ENCODE measurements around the gene ATP4A. TPM values are rescaled to one million over a fixed set of nuclear protein-coding genes. Genes with fewer than 3 reads are reported as not detected.

Gene ATP4A
- not detected in 2 replicates for polyA plus RNA-seq

DNA sequence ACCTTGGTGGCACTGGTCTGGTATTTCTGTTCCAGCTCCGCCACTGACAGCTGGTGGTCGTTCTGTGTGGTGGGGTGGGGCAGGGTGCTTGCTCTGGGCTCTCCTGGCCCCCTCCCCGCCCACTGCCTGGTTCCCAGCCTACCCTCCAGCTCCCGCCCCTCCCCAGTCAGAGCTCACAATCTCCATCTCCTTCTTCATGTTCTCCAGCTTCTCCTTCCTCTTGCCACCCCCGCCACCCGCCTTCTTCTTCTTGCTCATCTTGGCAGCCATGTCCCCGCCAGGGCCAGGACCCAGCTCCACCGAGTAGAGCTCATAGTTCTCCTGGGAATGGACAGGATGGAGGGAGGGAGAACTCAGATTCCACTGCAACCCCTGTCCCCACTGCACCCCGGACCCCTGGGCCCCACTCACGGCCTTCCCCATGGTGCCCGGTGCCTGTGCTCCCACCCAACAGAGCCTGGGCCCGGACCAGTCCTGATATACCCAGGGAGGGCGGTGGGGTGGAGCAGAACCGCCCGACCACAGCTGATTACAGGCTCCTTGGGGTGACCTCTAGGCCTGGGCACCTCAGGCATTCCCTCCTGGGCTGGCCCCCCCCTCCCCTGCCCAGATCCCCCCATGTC, at the start of gene ATP4A:
ATP4A (minus strand) TSS at position 452 of the 623 bp plus-strand sequence; CDS start at position 423, 29 bp downstream.

DNA sequence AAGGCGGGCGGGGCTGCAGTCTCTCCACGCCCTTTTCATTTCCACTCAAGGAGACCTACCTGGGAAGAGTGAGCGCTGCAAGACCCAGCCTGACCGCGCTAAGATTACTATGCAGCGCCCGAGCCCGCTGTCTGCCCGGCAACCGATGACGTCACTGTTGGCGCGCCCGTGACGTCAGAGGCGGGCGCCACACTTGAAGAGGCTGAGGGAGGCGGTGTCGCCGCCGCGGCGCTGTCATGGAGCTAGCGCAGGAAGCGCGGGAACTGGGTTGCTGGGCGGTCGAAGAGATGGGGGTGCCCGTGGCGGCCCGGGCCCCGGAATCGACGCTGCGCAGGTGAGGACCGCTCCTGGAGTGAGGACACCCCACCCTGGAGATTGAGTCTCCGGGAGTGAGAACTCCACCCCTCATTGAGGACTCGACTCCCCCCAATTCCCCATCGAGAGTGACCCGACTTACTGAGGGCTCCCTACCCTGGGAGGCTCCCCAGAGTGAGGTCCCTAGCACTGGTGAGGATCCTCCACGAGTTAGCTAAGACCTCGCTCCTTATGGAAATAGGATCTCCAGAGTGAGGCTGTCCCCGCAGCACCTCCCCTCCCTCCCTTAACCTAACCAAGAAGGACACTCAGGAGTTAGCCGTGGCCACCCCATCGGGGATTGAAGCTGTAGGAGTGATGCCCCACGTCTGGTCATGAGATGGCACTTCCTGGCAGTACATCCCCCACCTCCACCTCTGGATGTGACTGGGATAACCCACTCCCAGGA, 49.3 kb upstream of the ATP4A start, which contains the start of gene HAUS5:
HAUS5 (plus strand) TSS at position 177 of the 763 bp plus-strand sequence; CDS start at position 237, 60 bp downstream.

DNA sequence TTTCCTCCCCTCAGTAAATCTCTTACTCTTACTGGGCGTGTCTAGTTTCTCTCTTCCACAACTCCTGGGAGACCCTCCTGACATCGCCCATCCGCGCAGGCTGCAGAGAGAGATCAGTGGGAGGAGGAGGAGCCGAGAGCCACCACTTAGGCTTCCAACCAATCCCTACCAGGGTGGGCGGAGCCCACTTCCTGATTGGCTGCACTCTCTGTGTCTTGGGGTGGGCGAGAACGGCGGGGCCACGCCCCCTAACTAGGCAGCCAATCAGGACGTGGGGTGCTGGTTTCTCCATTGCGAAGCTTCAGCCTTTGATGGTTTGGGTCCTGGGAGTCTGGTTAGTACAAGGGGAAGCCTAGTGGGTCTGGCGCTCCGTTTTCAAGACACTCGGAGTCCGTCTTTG, 22.4 kb upstream of the ATP4A start, which contains the start of gene PMIS2:
PMIS2 (plus strand) TSS at position 326 of the 400 bp plus-strand sequence. CDS start 87 bp downstream, outside the sequence.

DNA sequence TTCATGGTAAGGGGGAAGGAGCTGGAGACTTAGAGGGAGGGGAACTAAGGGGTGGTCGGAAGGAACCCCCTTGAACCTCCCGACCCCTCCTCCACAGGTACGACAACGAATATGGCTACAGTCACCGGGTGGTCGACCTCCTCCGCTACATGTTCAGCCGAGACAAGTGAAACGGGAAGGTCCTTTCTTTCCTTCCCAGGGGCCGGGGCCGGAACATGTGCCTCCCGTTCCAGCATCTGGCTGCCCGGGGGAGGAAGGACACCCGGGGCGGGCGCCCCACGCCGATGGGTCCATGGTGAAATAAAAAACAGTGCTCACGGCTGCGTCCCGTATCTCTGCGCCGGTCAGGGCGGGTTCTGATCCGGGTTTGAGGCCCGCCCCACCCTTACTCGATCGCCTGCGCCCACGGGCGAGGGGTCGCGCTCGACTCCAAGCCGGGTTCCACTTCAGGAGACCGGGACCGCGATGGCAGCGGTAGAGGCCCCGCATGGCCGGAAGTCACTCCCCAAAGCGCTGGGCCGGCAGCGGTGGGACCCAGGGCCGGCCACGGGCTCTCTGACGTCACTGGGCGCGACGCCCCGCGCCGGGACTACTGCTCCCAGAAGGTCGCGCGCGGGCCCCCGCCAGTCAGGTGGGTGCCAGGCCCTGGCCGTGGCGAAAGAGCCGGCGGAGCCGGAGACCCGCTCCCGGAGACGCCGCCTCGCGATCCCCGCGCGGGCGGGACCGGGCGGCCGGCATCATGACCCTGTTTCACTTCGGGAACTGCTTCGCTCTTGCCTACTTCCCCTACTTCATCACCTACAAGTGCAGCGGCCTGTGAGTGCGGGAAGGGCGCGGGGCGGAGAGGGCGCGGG, 18.2 kb downstream of the ATP4A start, which contains the start of gene TMEM147:
TMEM147 (plus strand) TSS at position 626 of the 854 bp plus-strand sequence; CDS start at position 740, 114 bp downstream.

DNA sequence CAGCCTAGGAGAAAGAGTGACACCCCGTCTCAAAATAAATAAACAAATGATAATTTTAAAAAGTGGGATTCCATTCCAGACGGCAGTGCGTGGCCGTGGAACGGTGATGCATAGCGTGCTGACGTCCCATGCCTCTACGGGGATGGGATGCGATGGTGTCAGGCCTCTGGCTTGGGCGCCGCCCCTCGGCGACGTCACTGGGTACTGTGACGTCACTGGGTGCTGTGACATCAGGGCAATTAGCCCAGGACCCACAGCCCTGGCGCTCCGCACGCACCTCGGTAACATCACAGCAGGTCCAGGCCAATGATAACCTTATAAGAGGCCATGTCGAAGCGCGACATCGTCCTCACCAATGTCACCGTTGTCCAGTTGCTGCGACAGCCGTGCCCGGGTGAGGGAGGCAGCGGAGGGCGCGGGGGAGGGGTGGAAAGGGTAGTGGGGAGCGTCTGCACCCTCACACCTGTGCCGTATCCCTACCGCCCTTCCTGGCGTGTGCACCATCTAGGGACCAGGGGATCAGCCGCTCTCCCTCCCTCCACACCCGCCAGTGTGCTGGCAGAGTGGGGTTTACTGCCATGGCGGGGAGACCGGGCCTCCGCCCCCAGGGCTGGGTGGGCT, 30.1 kb downstream of the ATP4A start, which contains the start of gene GAPDHS:
GAPDHS (plus strand) TSS at position 256 of the 621 bp plus-strand sequence; CDS start at position 328, 72 bp downstream.

DNA sequence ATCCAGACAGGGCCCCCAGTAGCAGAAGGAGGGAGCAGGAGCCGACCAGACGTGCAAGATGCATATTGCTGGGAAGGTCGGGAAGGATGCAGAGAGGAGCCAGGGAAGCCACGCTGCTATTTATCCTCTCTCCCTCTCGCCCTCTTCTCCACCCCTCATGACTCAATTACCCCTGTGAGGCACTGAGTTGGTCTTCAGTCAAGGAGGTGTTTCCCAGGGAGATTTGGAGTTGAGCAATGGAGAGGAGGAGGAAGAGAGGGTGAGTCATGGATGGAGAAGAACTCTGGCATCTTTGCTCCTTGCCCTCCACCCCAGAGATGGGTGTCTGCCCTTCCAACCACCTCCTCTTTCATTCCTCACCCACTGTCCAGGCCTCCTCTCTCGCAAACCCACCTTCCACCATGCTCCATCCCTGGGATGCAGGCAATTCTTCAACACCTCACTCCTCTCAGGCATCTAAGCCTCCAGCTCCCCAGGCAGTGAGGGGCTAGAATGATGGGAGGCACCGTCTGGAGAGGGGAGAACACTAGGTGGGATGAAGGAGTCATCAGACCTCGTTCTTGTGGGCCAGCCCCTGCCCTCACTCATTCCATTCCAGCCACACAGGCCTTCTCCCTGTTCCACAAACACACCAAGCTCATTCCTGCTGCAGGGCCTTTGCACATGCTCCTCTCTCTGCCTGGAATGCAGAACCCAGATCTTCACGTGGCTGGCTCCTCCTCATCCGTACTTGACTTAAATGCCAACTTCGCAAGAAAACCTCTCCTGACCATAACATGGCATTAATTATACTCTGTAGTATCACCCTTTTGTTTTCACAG, 35.0 kb downstream of the ATP4A start, which contains the start of gene SBSN:
SBSN (minus strand) TSS at position 94 of the 821 bp plus-strand sequence; CDS start at position 64, 30 bp downstream.

DNA sequence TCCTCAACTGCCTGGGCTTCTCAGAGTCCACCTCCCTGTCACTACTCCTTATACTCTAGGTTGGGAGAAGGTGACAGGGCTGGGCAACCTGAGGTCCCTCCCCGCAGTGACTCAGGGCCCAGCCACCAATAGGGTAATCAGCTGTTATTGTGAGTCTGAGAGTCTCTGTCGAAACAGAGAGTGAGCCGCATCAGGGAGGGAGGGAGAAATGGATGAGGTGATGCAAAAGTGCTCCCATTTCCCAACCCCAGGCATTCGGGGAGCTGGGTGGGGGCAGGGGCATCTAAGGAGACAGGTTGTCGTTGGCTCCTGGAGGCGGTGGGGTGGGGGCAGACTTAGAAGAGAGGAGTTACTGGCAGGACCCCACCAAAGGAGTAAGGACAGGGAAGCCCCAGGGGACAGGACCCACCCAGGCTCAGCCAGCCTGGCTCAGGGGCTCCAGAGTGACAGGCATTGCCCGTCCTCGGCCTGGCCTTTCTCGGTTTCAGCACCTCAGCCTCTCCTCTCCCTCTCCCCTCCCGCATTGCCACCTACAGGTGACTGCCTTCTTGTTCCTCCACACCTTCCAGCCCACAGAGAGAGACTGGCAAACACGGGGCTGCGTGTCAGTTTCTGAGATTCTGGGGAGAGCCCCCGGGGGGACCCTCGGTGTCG, 49.7 kb downstream of the ATP4A start, which contains the start of gene DMKN:
DMKN (minus strand) TSS at position 22 of the 654 bp plus-strand sequence. CDS start 174 bp downstream, outside the sequence.

Other genes with a start within 250 kb of the ATP4A start
- 0.28 TPM in 1 of 2 replicates, not detected in the other for gene CD22, start 234.5 kb downstream of the ATP4A start, polyA plus RNA-seq
- gene FFAR1, start 215.8 kb downstream of the ATP4A start, polyA plus RNA-seq = not detected in 2 replicates
- not detected in 2 replicates for gene FFAR3, start 205.2 kb downstream of the ATP4A start, polyA plus RNA-seq
- not detected in 2 replicates for gene GPR42, start 192.6 kb downstream of the ATP4A start, polyA plus RNA-seq
- not detected in 2 replicates for gene FFAR2, start 115.4 kb downstream of the ATP4A start, polyA plus RNA-seq
- gene KRTDAP, start 73.2 kb downstream of the ATP4A start, polyA plus RNA-seq = 0.58 and 1.7 TPM in 2 replicates
- 6.0 and 7.7 TPM in 2 replicates for gene DMKN, start 50.0 kb downstream of the ATP4A start, polyA plus RNA-seq
- not detected in 2 replicates for gene SBSN, start 35.3 kb downstream of the ATP4A start, polyA plus RNA-seq
- gene GAPDHS, start 30.2 kb downstream of the ATP4A start, polyA plus RNA-seq = not detected in 2 replicates
- 95.0 and 102 TPM in 2 replicates for gene TMEM147, start 18.0 kb downstream of the ATP4A start, polyA plus RNA-seq
- gene PMIS2, start 22.5 kb upstream of the ATP4A start, polyA plus RNA-seq = not detected in 2 replicates
- gene HAUS5, start 49.1 kb upstream of the ATP4A start, polyA plus RNA-seq = 0.60 and 0.84 TPM in 2 replicates
- gene RBM42, start 65.4 kb upstream of the ATP4A start, polyA plus RNA-seq = 8.9 and 12.6 TPM in 2 replicates
- gene ETV2, start 78.1 kb upstream of the ATP4A start, polyA plus RNA-seq = 0.70 TPM in 1 of 2 replicates, not detected in the other
- 1,754 and 2,269 TPM in 2 replicates for gene COX6B1, start 84.7 kb upstream of the ATP4A start, polyA plus RNA-seq
- gene UPK1A, start 102.9 kb upstream of the ATP4A start, polyA plus RNA-seq = 0.27 TPM in 1 of 2 replicates, not detected in the other
- not detected in 2 replicates for gene ZBTB32, start 140.9 kb upstream of the ATP4A start, polyA plus RNA-seq
- gene KMT2B, start 154.3 kb upstream of the ATP4A start, polyA plus RNA-seq = 1.0 and 1.8 TPM in 2 replicates
- gene IGFLR1, start 178.8 kb upstream of the ATP4A start, polyA plus RNA-seq = 1.0 and 4.9 TPM in 2 replicates
- 69.6 and 75.0 TPM in 2 replicates for gene U2AF1L4, start 181.8 kb upstream of the ATP4A start, polyA plus RNA-seq
- gene PSENEN, start 182.0 kb upstream of the ATP4A start, polyA plus RNA-seq = 311 and 383 TPM in 2 replicates
- gene LIN37, start 184.9 kb upstream of the ATP4A start, polyA plus RNA-seq = 4.6 and 8.3 TPM in 2 replicates
- 0.50 TPM in 1 of 2 replicates, not detected in the other for gene HSPB6, start 193.4 kb upstream of the ATP4A start, polyA plus RNA-seq
- gene PROSER3, start 194.5 kb upstream of the ATP4A start, polyA plus RNA-seq = 0.51 TPM in 1 of 2 replicates, not detected in the other
- 0.15 and 0.40 TPM in 2 replicates for gene ARHGAP33, start 211.9 kb upstream of the ATP4A start, polyA plus RNA-seq
- not detected in 2 replicates for gene PRODH2, start 249.2 kb upstream of the ATP4A start, polyA plus RNA-seq